Loucy (cell line): ENCODE data around the gene PTRH2.

ENCODE experiments used
- H2AFZ ChIP-seq: fragments of 200-600 bp; sonication (generic); 2 replicates; pipeline ENCODE4 v1.6.0; 2016; ENCODE audit warnings: antibody characterized with exemption, mild to moderate bottlenecking, low read length, moderate library complexity
- H3F3A ChIP-seq: fragments of 200-600 bp; 2 replicates; pipeline ENCODE4 v1.6.0; 2016; ENCODE audit warnings: antibody characterized with exemption, low read depth, mild to moderate bottlenecking
- H3K27me3 ChIP-seq: fragments of 200-600 bp; sonication (generic); 2 replicates; pipeline ENCODE4 v1.6.1; 2014; ENCODE audit warnings: low read length, mild to moderate bottlenecking; ENCODE audit not compliant: insufficient read depth, poor library complexity, severe bottlenecking
- H3K36me3 ChIP-seq: fragments of 200-600 bp; sonication (generic); 2 replicates; pipeline ENCODE4 v1.6.1; 2016; ENCODE audit warnings: low read length; ENCODE audit not compliant: insufficient read depth
- H3K4me1 ChIP-seq: fragments of 200-600 bp; sonication (generic); 2 replicates; pipeline ENCODE4 v1.5.1; 2014; ENCODE audit warnings: low read length, mild to moderate bottlenecking; ENCODE audit not compliant: insufficient read depth, poor library complexity, severe bottlenecking
- H3K4me2 ChIP-seq: fragments of 200-600 bp; sonication (generic); 2 replicates; pipeline ENCODE4 v1.6.0; 2014; ENCODE audit warnings: antibody characterized with exemption, low read length, low read depth, mild to moderate bottlenecking; ENCODE audit not compliant: poor library complexity, severe bottlenecking
- H3K4me3 ChIP-seq: fragments of 200-600 bp; sonication (generic); 2 replicates; pipeline ENCODE4 v1.5.1; 2014; ENCODE audit warnings: low read length, mild to moderate bottlenecking, mixed read lengths; ENCODE audit not compliant: poor library complexity, severe bottlenecking
- H3K79me2 ChIP-seq: fragments of 200-600 bp; sonication (generic); 2 replicates; pipeline ENCODE4 v1.6.1; 2014; ENCODE audit warnings: low read length; ENCODE audit not compliant: insufficient read depth
- H3K9ac ChIP-seq: fragments of 200-600 bp; sonication (generic); 2 replicates; pipeline ENCODE4 v1.6.0; 2014; ENCODE audit warnings: mild to moderate bottlenecking, low read depth, low read length, moderate library complexity; ENCODE audit not compliant: poor library complexity, severe bottlenecking
- H3K9me2 ChIP-seq: fragments of 200-600 bp; sonication (generic); replicated peaks from 2 replicates; pipeline ENCODE4 v1.6.1; 2016; ENCODE audit warnings: low read depth, low read length, mixed read lengths
- H3K9me3 ChIP-seq: fragments of 200-600 bp; sonication (generic); 2 replicates; pipeline ENCODE4 v1.6.1; 2014; ENCODE audit warnings: mild to moderate bottlenecking, antibody characterized with exemption, low read length, low read depth; ENCODE audit not compliant: insufficient read depth
- H4K20me1 ChIP-seq: fragments of 200-600 bp; sonication (generic); 2 replicates; pipeline ENCODE4 v1.6.0; 2014; ENCODE audit warnings: antibody characterized with exemption, low read length, mild to moderate bottlenecking; ENCODE audit not compliant: insufficient read depth, poor library complexity, severe bottlenecking
- EZH2phosphoT487 ChIP-seq: fragments of 200-600 bp; IDR thresholded peaks from 2 replicates; pipeline ENCODE4 v1.6.1; 2018; ENCODE audit warnings: antibody characterized with exemption, mild to moderate bottlenecking, moderate library complexity, borderline replicate concordance
- TF ChIP-seq, protein P1 (sequence below): fragments of 200-600 bp; sonication (generic); conservative IDR thresholded peaks from 2 replicates; pipeline ENCODE4 v1.5.1; 2014; ENCODE audit warnings: mild to moderate bottlenecking, antibody characterized with exemption, low read length

Gene PTRH2

DNA sequence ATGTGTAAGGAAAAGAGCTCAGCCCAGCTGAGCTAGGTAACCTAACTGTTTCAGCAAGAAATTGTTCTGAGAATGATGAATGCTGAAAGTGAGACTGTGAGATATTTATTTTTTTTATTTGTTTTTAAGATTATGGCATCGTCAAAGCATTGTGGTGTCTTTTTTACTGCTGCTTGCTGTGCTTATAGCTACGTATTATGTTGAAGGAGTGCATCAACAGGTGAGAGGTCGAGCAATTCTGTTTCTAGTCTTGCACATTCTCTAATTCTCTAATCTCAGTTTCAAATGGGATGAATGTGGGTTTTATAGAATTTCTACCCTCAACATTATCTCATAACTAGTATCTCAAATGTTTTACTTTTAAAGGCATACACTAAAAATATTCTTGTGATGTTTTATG is 30.1 kb upstream of the PTRH2 start:
- TF ChIP-seq, protein P1, sequence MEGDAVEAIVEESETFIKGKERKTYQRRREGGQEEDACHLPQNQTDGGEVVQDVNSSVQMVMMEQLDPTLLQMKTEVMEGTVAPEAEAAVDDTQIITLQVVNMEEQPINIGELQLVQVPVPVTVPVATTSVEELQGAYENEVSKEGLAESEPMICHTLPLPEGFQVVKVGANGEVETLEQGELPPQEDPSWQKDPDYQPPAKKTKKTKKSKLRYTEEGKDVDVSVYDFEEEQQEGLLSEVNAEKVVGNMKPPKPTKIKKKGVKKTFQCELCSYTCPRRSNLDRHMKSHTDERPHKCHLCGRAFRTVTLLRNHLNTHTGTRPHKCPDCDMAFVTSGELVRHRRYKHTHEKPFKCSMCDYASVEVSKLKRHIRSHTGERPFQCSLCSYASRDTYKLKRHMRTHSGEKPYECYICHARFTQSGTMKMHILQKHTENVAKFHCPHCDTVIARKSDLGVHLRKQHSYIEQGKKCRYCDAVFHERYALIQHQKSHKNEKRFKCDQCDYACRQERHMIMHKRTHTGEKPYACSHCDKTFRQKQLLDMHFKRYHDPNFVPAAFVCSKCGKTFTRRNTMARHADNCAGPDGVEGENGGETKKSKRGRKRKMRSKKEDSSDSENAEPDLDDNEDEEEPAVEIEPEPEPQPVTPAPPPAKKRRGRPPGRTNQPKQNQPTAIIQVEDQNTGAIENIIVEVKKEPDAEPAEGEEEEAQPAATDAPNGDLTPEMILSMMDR = no peak
- TF ChIP-seq EZH2phosphoT487 = no peak
- Histone ChIP-seq H3K4me1 (no peaks in the 10 kb centered on the region), H3K36me3 (peaks cover 27% of the 10 kb centered on the region; the same call in 1 of the 2 replicates), H3K79me2 (no peaks in the 10 kb centered on the region), H2AFZ (no peak overlapping the region), H3K27me3 (no peaks in the 10 kb centered on the region), H3F3A (no peaks in the 10 kb centered on the region), H3K9ac (no peak overlapping the region), H3K9me3 (no peaks in the 10 kb centered on the region), H3K4me3 (no peak overlapping the region), H3K4me2 (no peak overlapping the region), H4K20me1 (no peaks in the 10 kb centered on the region), H3K9me2 (no peaks in the 10 kb centered on the region)

- TF ChIP-seq EZH2phosphoT487 = no peak
- TF ChIP-seq, protein P1 = no peak
- Histone ChIP-seq H3K4me1 (peaks cover 8% of the 10 kb centered on the region), H3K9me2 (no peaks in the 10 kb centered on the region), H3K79me2 (0 out of 2 replicates have a peak, but pooled peaks cover 2% of the 10 kb centered on the region), H3K36me3 (peaks cover 22% of the 10 kb centered on the region; the same call in 1 of the 2 replicates), H2AFZ (no peak overlapping the region), H3K9me3 (no peaks in the 10 kb centered on the region), H3K27me3 (no peaks in the 10 kb centered on the region), H3K9ac (no peak overlapping the region), H3K4me2 (no peak overlapping the region), H3F3A (no peaks in the 10 kb centered on the region), H3K4me3 (no peak overlapping the region), H4K20me1 (no peaks in the 10 kb centered on the region)
Observed at GRCh38 chr17:59734226-59734625, 27.0 kb upstream of the PTRH2 start.

- Histone ChIP-seq H4K20me1 (no peaks in the 10 kb centered on the region), H3K9me3 (no peaks in the 10 kb centered on the region), H3K4me3 (no peak overlapping the region), H3F3A (no peaks in the 10 kb centered on the region), H2AFZ (no peak overlapping the region), H3K36me3 (peaks cover 22% of the 10 kb centered on the region; the same call in 1 of the 2 replicates), H3K9me2 (no peaks in the 10 kb centered on the region), H3K4me1 (peaks cover 8% of the 10 kb centered on the region), H3K4me2 (no peak overlapping the region), H3K27me3 (no peaks in the 10 kb centered on the region), H3K9ac (no peak overlapping the region), H3K79me2 (0 out of 2 replicates have a peak, but pooled peaks cover 7% of the 10 kb centered on the region)
- no peak for TF ChIP-seq EZH2phosphoT487
- TF ChIP-seq, protein P1 = no peak
Observed at GRCh38 chr17:59733697-59734096, 26.5 kb upstream of the PTRH2 start.
